Glutamatergic neuron (in vitro differentiated cells): ENCODE results near the gene NDUFB11. TPM values are rescaled to one million over a fixed set of nuclear protein-coding genes. Genes with fewer than 3 reads are reported as not detected.

Experiments
- DNase-seq: peaks from one replicate; pipeline ENCODE4 v3.0.0; 2022
- H3K27ac Mint-ChIP-seq: one replicate; pipeline ENCODE4 v1.8.0; 2020; ENCODE audit warnings: mild to moderate bottlenecking, mixed read lengths, inconsistent platforms; ENCODE audit not compliant: unreplicated experiment
- H3K27me3 Mint-ChIP-seq: one replicate; pipeline ENCODE4 v1.8.0; 2020; ENCODE audit warnings: mild to moderate bottlenecking, moderate library complexity, mixed read lengths, inconsistent platforms; ENCODE audit not compliant: unreplicated experiment
- H3K36me3 Mint-ChIP-seq: one replicate; pipeline ENCODE4 v1.8.0; 2020; ENCODE audit warnings: mild to moderate bottlenecking, mixed read lengths, inconsistent platforms; ENCODE audit not compliant: unreplicated experiment
- H3K4me1 Mint-ChIP-seq: one replicate; pipeline ENCODE4 v1.8.0; 2020; ENCODE audit warnings: mild to moderate bottlenecking, low read depth, mixed read lengths, inconsistent platforms; ENCODE audit not compliant: unreplicated experiment
- H3K4me3 Mint-ChIP-seq: one replicate; pipeline ENCODE4 v1.8.0; 2020; ENCODE audit warnings: mild to moderate bottlenecking, mixed read lengths, inconsistent platforms; ENCODE audit not compliant: unreplicated experiment
- H3K9me3 Mint-ChIP-seq: one replicate; pipeline ENCODE4 v1.8.0; 2020; ENCODE audit warnings: mild to moderate bottlenecking, moderate library complexity, mixed read lengths, inconsistent platforms; ENCODE audit not compliant: unreplicated experiment
- CTCF ChIP-seq: fragments of 200-600 bp; sonication (generic); IDR thresholded peaks from one replicate; pipeline ENCODE4 v1.5.0; 2021; ENCODE audit not compliant: partially characterized antibody, unreplicated experiment
- total RNA-seq: library from RNA; stranded (reverse); fragmentation: NEBNext Ultra II Directional; extraction: Animal tissue kit (Norgen Biotek cat#: 25700); gene quantifications from one replicate; pipeline ENCODE4 v1.2.1, GENCODE V29; 2021; ENCODE audit not compliant: unreplicated experiment

Gene NDUFB11
- total RNA-seq, 1 donor from 2014 or later: 161 TPM

GRCh38 chrX:47101206-47101605, 43.3 kb downstream of the NDUFB11 start:
- H3K36me3 Mint-ChIP-seq: no peaks in the 10 kb centered on the region
- no peak overlapping the region for H3K27ac Mint-ChIP-seq
- no peak overlapping the region for H3K4me3 Mint-ChIP-seq
- no peaks in the 10 kb centered on the region for H3K27me3 Mint-ChIP-seq
- no peak for TF ChIP-seq CTCF
- DNase-seq: no peak
- H3K4me1 Mint-ChIP-seq: peaks cover 6% of the 10 kb centered on the region
- peaks cover 2% of the 10 kb centered on the region for H3K9me3 Mint-ChIP-seq

- peaks cover 2% of the 10 kb centered on the region for H3K9me3 Mint-ChIP-seq
- H3K27me3 Mint-ChIP-seq: no peaks in the 10 kb centered on the region
- DNase-seq: no peak
- peaks cover 6% of the 10 kb centered on the region for H3K4me1 Mint-ChIP-seq
- no peak overlapping the region for H3K27ac Mint-ChIP-seq
- TF ChIP-seq CTCF: no peak
- no peaks in the 10 kb centered on the region for H3K36me3 Mint-ChIP-seq
- no peak overlapping the region for H3K4me3 Mint-ChIP-seq
Measured at GRCh38 chrX:47098338-47099094, 46.0 kb downstream of the NDUFB11 start.

DNA sequence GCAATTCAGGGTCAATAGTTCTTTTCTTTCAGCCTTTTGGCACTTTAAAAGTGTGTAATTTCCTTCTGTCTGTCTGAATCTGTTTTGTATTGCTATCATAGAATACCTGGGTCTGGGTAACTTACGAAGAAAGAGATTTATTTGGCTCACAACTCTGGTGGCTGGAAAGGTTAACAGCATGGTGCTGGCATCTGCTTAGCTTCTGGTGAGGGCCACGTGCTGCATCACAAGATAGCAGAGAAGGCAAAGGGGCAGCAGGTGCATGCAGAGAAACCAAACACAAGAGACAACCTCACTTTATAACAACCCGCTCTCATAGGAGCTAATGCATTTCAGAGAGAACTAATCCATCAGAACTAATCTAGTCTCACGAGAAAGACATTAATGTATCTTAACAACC, 47.5 kb downstream of the NDUFB11 start:
- DNase-seq: peak; percentile 22
- Mint-ChIP-seq H3K36me3 (no peaks in the 10 kb centered on the region), H3K27me3 (no peaks in the 10 kb centered on the region), H3K4me1 (peaks cover 6% of the 10 kb centered on the region), H3K9me3 (peaks cover 2% of the 10 kb centered on the region), H3K27ac (peak overlapping the region; percentile 71), H3K4me3 (peak overlapping the region; percentile 46)
- no peak for TF ChIP-seq CTCF

DNA sequence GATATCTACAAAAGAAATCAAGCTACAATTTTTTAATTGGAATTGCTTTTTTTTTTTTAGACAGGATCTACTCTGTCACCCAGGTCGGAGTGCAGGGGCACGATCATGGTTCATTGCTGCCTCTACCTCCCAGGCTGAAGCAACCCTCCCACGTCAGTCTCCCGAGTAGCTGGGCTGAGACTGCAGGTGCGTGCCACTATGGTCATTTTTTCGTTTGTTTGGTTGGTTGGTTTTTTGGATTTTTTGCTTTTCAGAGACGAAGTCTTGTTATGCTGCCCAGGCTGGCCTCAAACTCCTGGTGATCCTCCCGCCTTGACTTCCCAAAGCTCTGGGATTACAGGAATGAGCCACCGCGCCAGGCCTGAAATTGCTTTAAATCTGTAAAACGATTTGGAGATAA, 50.6 kb downstream of the NDUFB11 start:
- Mint-ChIP-seq H3K9me3 (peaks cover 2% of the 10 kb centered on the region), H3K27me3 (peaks cover 1% of the 10 kb centered on the region), H3K27ac (no peak overlapping the region), H3K4me3 (no peak overlapping the region), H3K4me1 (peaks cover 9% of the 10 kb centered on the region), H3K36me3 (no peaks in the 10 kb centered on the region)
- TF ChIP-seq CTCF: no peak
- no peak for DNase-seq

GRCh38 chrX:47093248-47093647, 51.3 kb downstream of the NDUFB11 start:
- DNase-seq: no peak
- Mint-ChIP-seq H3K27me3 (peaks cover 1% of the 10 kb centered on the region), H3K9me3 (peaks cover 2% of the 10 kb centered on the region), H3K4me3 (no peak overlapping the region), H3K36me3 (no peaks in the 10 kb centered on the region), H3K4me1 (peaks cover 9% of the 10 kb centered on the region), H3K27ac (no peak overlapping the region)
- TF ChIP-seq CTCF: peak; percentile 32
